H1 (cell line): ENCODE measurements around the gene MKI67. TPM values are rescaled to one million over a fixed set of nuclear protein-coding genes. Genes with fewer than 3 reads are reported as not detected.
A peak's percentile ranks its signal among the peaks of the same experiment; 100 is the strongest.

Experiments used
- CREB1 ChIP-seq: IDR thresholded peaks from 2 replicates; pipeline ENCODE4 v1.6.1; 2012; ENCODE audit warnings: inconsistent platforms
- CTCF ChIP-seq, 3 experiments: IDR thresholded peaks; 1 replicate in 2 of 3; 2 replicates in 1 of 3; pipeline versions ENCODE4 v1.5.1 to v1.6.1; 2011; ENCODE audit warnings: low read length in 3 of 3, mild to moderate bottlenecking in 3 of 3, inconsistent platforms in 2 of 3, low read depth in 1 of 3, moderate library complexity in 1 of 3; ENCODE audit not compliant: insufficient read depth in 1 of 3; ENCODE audit errors: control extremely low read depth in 1 of 3
- E2F6 ChIP-seq: IDR thresholded peaks from 2 replicates; pipeline ENCODE4 v1.6.1; 2012; ENCODE audit warnings: inconsistent platforms
- KDM1A ChIP-seq: fragments of 200-600, 300-600 bp; sonication (generic); IDR thresholded peaks from 2 replicates; pipeline ENCODE4 v1.7.1; 2016; ENCODE audit warnings: mild to moderate bottlenecking, low read length, borderline replicate concordance
- KDM4A ChIP-seq: IDR thresholded peaks from one replicate; pipeline ENCODE4 v1.7.1; 2012; ENCODE audit warnings: low read depth, mild to moderate bottlenecking, moderate library complexity, low read length, inconsistent platforms; ENCODE audit not compliant: severe bottlenecking
- RNF2 ChIP-seq: fragments of 200-900, 300-1000 bp; sonication (generic); IDR thresholded peaks from 2 replicates; pipeline ENCODE4 v1.7.1; 2016; ENCODE audit warnings: borderline replicate concordance, low read depth, mild to moderate bottlenecking, antibody characterized with exemption, low read length; ENCODE audit not compliant: poor library complexity, severe bottlenecking; ENCODE audit errors: missing control alignments
- TCF12 ChIP-seq: IDR thresholded peaks from 2 replicates; pipeline ENCODE4 v1.6.1; 2011; ENCODE audit warnings: low read depth, mild to moderate bottlenecking, low read length
- polyA plus RNA-seq, 7 experiments: library from polyadenylated mRNA; depleted of rRNA in 3 of 7; stranded (reverse) in 5 of 7; unstranded in 2 of 7; fragments of >200 nt in 5 of 7; fragments of 200-250 nt in 2 of 7; gene quantifications; 1 replicate in 5 of 7; 2 replicates in 1 of 7; 4 replicates in 1 of 7; pipeline versions ENCODE4 v1.2.1 to v1.2.3, GENCODE V29; 2011 to 2013; ENCODE audit warnings: missing spikeins in 2 of 7, mixed read lengths in 2 of 7
- total RNA-seq: library from RNA; stranded (reverse); fragmentation: NEBNext Ultra II Directional; extraction: Animal tissue kit (Norgen Biotek cat#: 25700); gene quantifications from 2 replicates; pipeline ENCODE4 v1.2.1, GENCODE V29; 2021

Gene MKI67
- total and polyA plus RNA-seq, 2 of the 8 experiments (the other 6 are each of a cell fraction or from before 2014, with no cell fraction given) = 15.8 to 85.1 TPM

- TF ChIP-seq CTCF (IDR thresholded peaks at IDR 0.05; ENCODE audit: control extremely low read depth in 1 of 3, insufficient read depth in 1 of 3, low read depth in 1 of 3, low read length in 3 of 3) (peak; percentile 55 to 88 (median 74)), RNF2 (no peak), TCF12 (no peak), CREB1 (no peak), KDM1A (no peak), E2F6 (peak; percentile 53), KDM4A (no peak)
Measured at GRCh38 chr10:128069351-128070051, 56.7 kb downstream of the MKI67 start (continued).
